NCI-H2196 (cell line): ENCODE data around the gene GRID2.

Experiments used
- DNase-seq: peaks from one replicate; lab custom pipeline; 2025; ENCODE audit not compliant: unreplicated experiment; lab: John Stamatoyannopoulos, UW

GRID2 gene

GRCh38 chr4:92521941-92522340 lies 218.2 kb downstream of the GRID2 start:
- no peak for DNase-seq

GRCh38 chr4:92522356-92522755 lies 218.6 kb downstream of the GRID2 start:
- no peak for DNase-seq

GRCh38 chr4:92524131-92524530 lies 220.4 kb downstream of the GRID2 start:
- DNase-seq, result no peak

- DNase-seq, result no peak
These were observed 224.8 kb downstream of the GRID2 start for GRCh38 chr4:92528541-92528940.

- no peak for DNase-seq
These were observed 225.7 kb downstream of the GRID2 start for GRCh38 chr4:92529510-92529909.

GRCh38 chr4:92535599-92535998 lies 231.8 kb downstream of the GRID2 start:
- no peak for DNase-seq

- no peak for DNase-seq
These were observed 247.8 kb downstream of the GRID2 start for GRCh38 chr4:92551616-92552015.

- no peak for DNase-seq
These were observed 262.5 kb downstream of the GRID2 start for GRCh38 chr4:92566269-92566668.

- no peak for DNase-seq
These were observed 277.1 kb downstream of the GRID2 start for GRCh38 chr4:92580816-92581215.

GRCh38 chr4:92599044-92599443 lies 295.3 kb downstream of the GRID2 start:
- no peak for DNase-seq

GRCh38 chr4:92600638-92601037 lies 296.9 kb downstream of the GRID2 start:
- DNase-seq, result no peak

GRCh38 chr4:92606227-92606626 lies 302.5 kb downstream of the GRID2 start:
- DNase-seq, result no peak

- DNase-seq, result no peak
These were observed 311.3 kb downstream of the GRID2 start for GRCh38 chr4:92615049-92615448.

GRCh38 chr4:92618968-92619367 lies 315.2 kb downstream of the GRID2 start:
- DNase-seq, result no peak

- DNase-seq, result no peak
These were observed 325.5 kb downstream of the GRID2 start for GRCh38 chr4:92629302-92629701.

GRCh38 chr4:92634882-92635281 lies 331.1 kb downstream of the GRID2 start:
- DNase-seq, result no peak

- no peak for DNase-seq
These were observed 332.5 kb downstream of the GRID2 start for GRCh38 chr4:92636038-92636806.

- no peak for DNase-seq
These were observed 337.6 kb downstream of the GRID2 start for GRCh38 chr4:92641409-92641808.

- no peak for DNase-seq
These were observed 343.1 kb downstream of the GRID2 start for GRCh38 chr4:92646826-92647225.

GRCh38 chr4:92651536-92651935 lies 347.8 kb downstream of the GRID2 start:
- DNase-seq, result no peak

GRCh38 chr4:92654084-92654483 lies 350.3 kb downstream of the GRID2 start:
- no peak for DNase-seq

GRCh38 chr4:92657695-92658094 lies 353.9 kb downstream of the GRID2 start:
- DNase-seq, result no peak

- no peak for DNase-seq
These were observed 354.6 kb downstream of the GRID2 start for GRCh38 chr4:92658318-92658717.
